IPS-18c (cell line): Measurements from ENCODE around the gene OR4F15.

Experiments
- H3K4me3 ChIP-seq: 2 replicates; pipeline ENCODE4 v1.7.0; 2013; ENCODE audit warnings: low read depth, mild to moderate bottlenecking, low read length, moderate library complexity; ENCODE audit not compliant: insufficient read depth
- H3K9me3 ChIP-seq: one replicate; pipeline ENCODE4 v1.6.1; 2013; ENCODE audit warnings: mild to moderate bottlenecking, low read length, moderate library complexity; ENCODE audit not compliant: control insufficient read depth, insufficient read depth

The OR4F15 gene

DNA sequence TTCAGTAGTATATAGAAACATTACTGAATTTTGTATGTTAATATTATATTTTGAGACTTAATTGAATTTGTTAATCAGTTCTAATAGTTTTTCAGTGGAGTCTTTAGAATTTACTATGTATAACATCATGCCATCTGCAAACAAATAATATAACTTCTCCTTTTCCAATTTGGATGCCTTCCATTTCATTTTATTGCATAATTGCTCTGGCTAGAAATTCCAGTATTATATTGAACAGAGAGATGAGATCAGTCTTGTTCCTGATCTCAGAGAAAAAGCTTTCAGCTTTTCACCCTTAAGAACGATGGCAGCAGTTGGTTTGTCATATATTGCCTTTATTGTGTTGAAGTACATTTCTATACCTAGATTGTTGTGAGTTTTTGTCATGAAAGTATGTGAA is 40.4 kb downstream of the OR4F15 start:
- no peaks in the 10 kb centered on the region for H3K9me3 ChIP-seq
- no peak overlapping the region for H3K4me3 ChIP-seq
